ENCODE data around the gene GPC6.

The GPC6 gene

GRCh38 chr13:93502987-93503615, 276.5 kb downstream of the GPC6 start:
- no peak for DNase-seq (ENCODE audit: low spot score)

GRCh38 chr13:93505104-93505952, 278.7 kb downstream of the GPC6 start:
- no peak for DNase-seq (ENCODE audit: low spot score)

- DNase-seq (ENCODE audit: low spot score), result no peak
These were observed 284.4 kb downstream of the GPC6 start for GRCh38 chr13:93511011-93511410.

- DNase-seq (ENCODE audit: low spot score), result no peak
These were observed 288.7 kb downstream of the GPC6 start for GRCh38 chr13:93515267-93515666.

- no peak for DNase-seq (ENCODE audit: low spot score)
These were observed 291.1 kb downstream of the GPC6 start for GRCh38 chr13:93517658-93518057.

- no peak for DNase-seq (ENCODE audit: low spot score)
These were observed 294.7 kb downstream of the GPC6 start for GRCh38 chr13:93521307-93521706.

- no peak for DNase-seq (ENCODE audit: low spot score)
These were observed 295.9 kb downstream of the GPC6 start for GRCh38 chr13:93522501-93522900.

- DNase-seq (ENCODE audit: low spot score), result no peak
These were observed 298.5 kb downstream of the GPC6 start for GRCh38 chr13:93525087-93525486.

- no peak for DNase-seq (ENCODE audit: low spot score)
These were observed 301.2 kb downstream of the GPC6 start for GRCh38 chr13:93527748-93528297.

- no peak for DNase-seq (ENCODE audit: low spot score)
These were observed 303.4 kb downstream of the GPC6 start for GRCh38 chr13:93529961-93530360.

GRCh38 chr13:93534181-93534700, 307.6 kb downstream of the GPC6 start:
- no peak for DNase-seq (ENCODE audit: low spot score)

GRCh38 chr13:93535251-93535650, 308.6 kb downstream of the GPC6 start:
- no peak for DNase-seq (ENCODE audit: low spot score)

- DNase-seq (ENCODE audit: low spot score), result no peak
These were observed 313.3 kb downstream of the GPC6 start for GRCh38 chr13:93539914-93540313.

GRCh38 chr13:93547886-93548285, 321.3 kb downstream of the GPC6 start:
- DNase-seq (ENCODE audit: low spot score), result no peak

GRCh38 chr13:93549326-93550005, 322.9 kb downstream of the GPC6 start:
- DNase-seq (ENCODE audit: low spot score), result no peak

GRCh38 chr13:93550236-93550635, 323.6 kb downstream of the GPC6 start:
- DNase-seq (ENCODE audit: low spot score), result no peak

GRCh38 chr13:93552596-93552995, 326.0 kb downstream of the GPC6 start:
- no peak for DNase-seq (ENCODE audit: low spot score)

GRCh38 chr13:93554514-93554913, 327.9 kb downstream of the GPC6 start:
- no peak for DNase-seq (ENCODE audit: low spot score)

- no peak for DNase-seq (ENCODE audit: low spot score)
These were observed 332.0 kb downstream of the GPC6 start for GRCh38 chr13:93558637-93559036.

GRCh38 chr13:93559718-93560117, 333.1 kb downstream of the GPC6 start:
- no peak for DNase-seq (ENCODE audit: low spot score)

- DNase-seq (ENCODE audit: low spot score), result no peak
These were observed 335.1 kb downstream of the GPC6 start for GRCh38 chr13:93561576-93562225.

GRCh38 chr13:93562676-93563075, 336.1 kb downstream of the GPC6 start:
- no peak for DNase-seq (ENCODE audit: low spot score)
